ENCODE results near the gene TSPAN13.

DNA sequence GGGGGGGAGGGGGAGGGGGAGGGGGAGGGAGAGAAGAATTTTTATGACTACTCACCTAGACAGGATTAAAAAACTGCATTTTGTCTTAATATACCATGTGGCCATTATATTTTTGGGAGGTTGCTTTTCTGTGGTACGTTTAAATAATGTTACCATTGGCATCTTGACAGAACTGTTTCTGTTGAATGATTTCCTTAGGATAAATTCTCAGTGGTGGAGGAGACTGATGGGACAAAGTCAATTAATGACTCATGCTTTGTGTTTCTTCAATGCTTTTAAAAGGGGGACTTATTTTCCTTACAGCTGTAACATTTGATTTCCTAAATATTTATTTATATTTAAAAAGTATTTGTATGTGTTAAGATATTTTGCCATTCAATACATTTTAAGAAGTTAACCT is 37.5 kb downstream of the TSPAN13 start:
- TF ChIP-seq, protein P1, sequence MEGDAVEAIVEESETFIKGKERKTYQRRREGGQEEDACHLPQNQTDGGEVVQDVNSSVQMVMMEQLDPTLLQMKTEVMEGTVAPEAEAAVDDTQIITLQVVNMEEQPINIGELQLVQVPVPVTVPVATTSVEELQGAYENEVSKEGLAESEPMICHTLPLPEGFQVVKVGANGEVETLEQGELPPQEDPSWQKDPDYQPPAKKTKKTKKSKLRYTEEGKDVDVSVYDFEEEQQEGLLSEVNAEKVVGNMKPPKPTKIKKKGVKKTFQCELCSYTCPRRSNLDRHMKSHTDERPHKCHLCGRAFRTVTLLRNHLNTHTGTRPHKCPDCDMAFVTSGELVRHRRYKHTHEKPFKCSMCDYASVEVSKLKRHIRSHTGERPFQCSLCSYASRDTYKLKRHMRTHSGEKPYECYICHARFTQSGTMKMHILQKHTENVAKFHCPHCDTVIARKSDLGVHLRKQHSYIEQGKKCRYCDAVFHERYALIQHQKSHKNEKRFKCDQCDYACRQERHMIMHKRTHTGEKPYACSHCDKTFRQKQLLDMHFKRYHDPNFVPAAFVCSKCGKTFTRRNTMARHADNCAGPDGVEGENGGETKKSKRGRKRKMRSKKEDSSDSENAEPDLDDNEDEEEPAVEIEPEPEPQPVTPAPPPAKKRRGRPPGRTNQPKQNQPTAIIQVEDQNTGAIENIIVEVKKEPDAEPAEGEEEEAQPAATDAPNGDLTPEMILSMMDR (IDR thresholded peaks at IDR 0.05; ENCODE audit: low read depth, low read length): no peak
- no peak for TF ChIP-seq EZH2phosphoT487 (IDR thresholded peaks at IDR 0.05; ENCODE audit: low read depth)

Data from OCI-LY3 (cell line).